Chondrocyte (in vitro differentiated cells): ENCODE measurements around the gene TIPARP. TPM values are rescaled to one million over a fixed set of nuclear protein-coding genes. Genes with fewer than 3 reads are reported as not detected.

Source experiments
- DNase-seq: peaks from one replicate; pipeline ENCODE4 v3.0.0; 2021; ENCODE audit warnings: mixed read lengths, low spot score
- H3K27ac Mint-ChIP-seq: one replicate; pipeline ENCODE4 v1.8.0; 2021; ENCODE audit warnings: mild to moderate bottlenecking, moderate library complexity, mixed read lengths; ENCODE audit not compliant: unreplicated experiment
- H3K27me3 Mint-ChIP-seq: 2 replicates; pipeline ENCODE4 v1.8.0; 2021; ENCODE audit warnings: low read depth, mixed read lengths
- H3K36me3 Mint-ChIP-seq: 2 replicates; pipeline ENCODE4 v1.8.0; 2021; ENCODE audit warnings: low read depth, mixed read lengths
- H3K4me1 Mint-ChIP-seq: 2 replicates; pipeline ENCODE4 v1.8.0; 2021; ENCODE audit warnings: low read depth, mild to moderate bottlenecking, mixed read lengths
- H3K4me3 Mint-ChIP-seq: one replicate; pipeline ENCODE4 v1.8.0; 2021; ENCODE audit warnings: mild to moderate bottlenecking, moderate library complexity, mixed read lengths; ENCODE audit not compliant: unreplicated experiment
- H3K9me3 Mint-ChIP-seq: 2 replicates; pipeline ENCODE4 v1.8.0; 2021; ENCODE audit warnings: low read depth, mixed read lengths
- total RNA-seq: library from RNA; stranded (reverse); gene quantifications from 3 replicates; pipeline ENCODE4 v1.2.1, GENCODE V29; 2021
- TF ChIP-seq, protein P1 (sequence below): fragments of 200-600 bp; sonication (generic); IDR thresholded peaks from 2 replicates; pipeline ENCODE4 v1.5.0; 2021; ENCODE audit warnings: antibody characterized with exemption, mild to moderate bottlenecking, moderate library complexity

The TIPARP gene
- total RNA-seq, 1 donor from 2014 or later = 65.3 TPM

DNA sequence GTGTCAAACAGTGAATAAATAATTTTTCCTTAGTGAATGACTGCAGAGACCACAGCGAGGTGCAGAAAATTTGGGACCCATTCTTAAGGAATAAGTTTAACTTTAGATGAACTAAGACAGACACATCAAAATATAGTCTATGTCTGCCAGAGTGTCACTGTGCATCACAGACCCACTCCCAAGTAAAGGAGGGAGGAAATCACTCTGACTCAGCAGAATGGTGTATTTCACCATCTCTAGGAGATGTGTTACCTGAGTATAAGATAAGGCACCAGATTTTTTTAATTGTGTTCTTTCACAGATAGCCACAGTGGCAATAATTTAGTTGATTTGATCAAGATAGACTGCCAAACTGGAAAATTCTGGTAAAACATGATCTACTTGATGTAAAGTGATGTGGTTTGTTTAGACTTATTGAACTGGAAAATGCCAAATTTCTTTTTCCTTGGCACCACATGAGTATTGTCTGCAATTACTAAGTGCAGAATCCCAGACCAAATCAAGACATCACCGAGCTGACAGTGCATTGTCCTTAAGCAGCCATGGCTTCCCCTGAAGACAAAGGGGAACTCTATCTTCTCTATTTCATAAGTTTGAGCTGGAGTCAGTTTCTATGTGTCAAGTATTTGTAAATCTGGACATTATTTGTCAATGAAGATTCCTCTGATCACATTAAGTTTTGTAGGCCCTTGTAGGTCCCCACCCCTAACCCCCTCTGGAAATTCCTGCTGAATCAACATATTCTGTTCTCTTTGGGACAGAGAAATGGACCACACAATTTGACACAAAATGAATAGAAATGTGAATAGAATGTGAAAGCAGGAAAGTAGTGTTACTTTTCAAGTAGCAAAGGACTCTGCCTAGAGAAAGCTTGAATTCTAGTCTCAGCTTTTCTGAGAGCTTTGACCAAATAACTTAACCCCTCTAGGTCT lies 47.6 kb downstream of the TIPARP start:
- Mint-ChIP-seq H3K36me3 (peaks cover 14% of the 10 kb centered on the region), H3K4me3 (no peak overlapping the region), H3K27me3 (no peaks in the 10 kb centered on the region), H3K27ac (no peak overlapping the region), H3K4me1 (peaks cover 32% of the 10 kb centered on the region), H3K9me3 (no peaks in the 10 kb centered on the region)
- DNase-seq = no peak
- TF ChIP-seq, protein P1, sequence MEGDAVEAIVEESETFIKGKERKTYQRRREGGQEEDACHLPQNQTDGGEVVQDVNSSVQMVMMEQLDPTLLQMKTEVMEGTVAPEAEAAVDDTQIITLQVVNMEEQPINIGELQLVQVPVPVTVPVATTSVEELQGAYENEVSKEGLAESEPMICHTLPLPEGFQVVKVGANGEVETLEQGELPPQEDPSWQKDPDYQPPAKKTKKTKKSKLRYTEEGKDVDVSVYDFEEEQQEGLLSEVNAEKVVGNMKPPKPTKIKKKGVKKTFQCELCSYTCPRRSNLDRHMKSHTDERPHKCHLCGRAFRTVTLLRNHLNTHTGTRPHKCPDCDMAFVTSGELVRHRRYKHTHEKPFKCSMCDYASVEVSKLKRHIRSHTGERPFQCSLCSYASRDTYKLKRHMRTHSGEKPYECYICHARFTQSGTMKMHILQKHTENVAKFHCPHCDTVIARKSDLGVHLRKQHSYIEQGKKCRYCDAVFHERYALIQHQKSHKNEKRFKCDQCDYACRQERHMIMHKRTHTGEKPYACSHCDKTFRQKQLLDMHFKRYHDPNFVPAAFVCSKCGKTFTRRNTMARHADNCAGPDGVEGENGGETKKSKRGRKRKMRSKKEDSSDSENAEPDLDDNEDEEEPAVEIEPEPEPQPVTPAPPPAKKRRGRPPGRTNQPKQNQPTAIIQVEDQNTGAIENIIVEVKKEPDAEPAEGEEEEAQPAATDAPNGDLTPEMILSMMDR = no peak

DNA sequence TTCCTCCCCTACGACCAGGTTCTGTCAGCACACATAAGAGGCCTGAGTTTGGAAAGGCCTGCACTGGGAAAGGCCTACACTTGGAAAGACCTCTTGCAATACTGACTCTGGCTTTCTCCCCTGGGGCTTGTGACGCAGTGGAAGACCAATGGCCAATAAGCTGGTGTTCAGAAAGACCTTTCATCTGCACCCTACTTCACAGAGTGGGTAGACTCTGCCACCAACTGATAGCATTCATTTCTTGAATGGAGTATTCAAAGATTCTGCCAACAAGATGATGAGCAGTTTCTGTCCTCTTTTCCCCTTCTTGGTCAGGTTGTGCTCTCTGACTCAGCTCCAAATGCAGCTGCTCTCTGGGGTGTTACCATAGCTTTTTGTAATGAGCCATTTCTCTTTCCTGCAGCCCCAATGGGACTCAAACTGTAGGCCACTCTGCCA lies 48.8 kb downstream of the TIPARP start:
- Mint-ChIP-seq H3K27me3 (no peaks in the 10 kb centered on the region), H3K4me3 (no peak overlapping the region), H3K9me3 (no peaks in the 10 kb centered on the region), H3K4me1 (peaks cover 38% of the 10 kb centered on the region), H3K36me3 (peaks cover 14% of the 10 kb centered on the region), H3K27ac (peak overlapping the region; percentile 4)
- TF ChIP-seq, protein P1 = no peak
- no peak for DNase-seq

DNA sequence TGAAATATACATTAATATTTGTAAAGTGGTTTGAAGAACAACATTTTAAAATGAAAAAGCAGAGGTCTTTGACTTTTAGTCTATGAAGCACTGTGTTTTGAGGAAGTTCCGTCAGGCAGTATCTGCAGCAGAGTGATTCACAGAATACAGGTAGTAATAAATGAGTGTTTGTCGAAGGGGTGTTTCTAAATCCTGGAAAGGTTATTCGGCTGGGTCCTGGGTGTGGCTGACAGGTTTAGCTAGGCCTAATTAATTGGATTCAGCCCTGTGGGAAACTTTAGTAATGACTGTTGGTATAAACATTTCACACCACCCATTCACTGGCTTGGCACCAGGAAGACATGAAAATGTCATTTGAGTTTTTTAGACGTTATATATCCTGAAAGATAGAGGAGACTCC lies 51.3 kb downstream of the TIPARP start:
- TF ChIP-seq, protein P1 = no peak
- no peaks in the 10 kb centered on the region for H3K9me3 Mint-ChIP-seq
- H3K4me1 Mint-ChIP-seq = peaks cover 32% of the 10 kb centered on the region
- no peak overlapping the region for H3K4me3 Mint-ChIP-seq
- H3K27me3 Mint-ChIP-seq = no peaks in the 10 kb centered on the region
- no peak overlapping the region for H3K27ac Mint-ChIP-seq
- no peak for DNase-seq
- peaks cover 16% of the 10 kb centered on the region for H3K36me3 Mint-ChIP-seq

DNA sequence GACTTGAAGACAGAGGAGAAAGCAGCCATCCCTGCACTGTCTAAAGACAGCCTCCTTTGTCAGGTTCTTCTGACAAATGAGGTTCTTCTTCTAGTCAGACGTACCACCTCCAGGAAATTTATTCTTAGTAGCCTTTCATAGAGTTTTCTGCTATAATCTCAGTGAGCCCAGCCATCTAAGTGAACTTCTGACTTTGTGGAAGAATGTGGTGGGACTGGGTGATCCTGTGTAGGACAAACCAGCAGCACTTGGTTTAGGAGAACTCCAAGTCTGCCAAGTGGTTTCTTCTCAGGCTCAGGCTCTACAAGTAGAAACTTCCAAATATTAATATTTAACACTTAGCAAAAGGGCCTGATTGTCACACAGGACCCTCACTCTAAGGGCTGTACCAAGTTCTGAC lies 52.1 kb downstream of the TIPARP start:
- peaks cover 34% of the 10 kb centered on the region for H3K4me1 Mint-ChIP-seq
- peak overlapping the region; percentile 80 for H3K27ac Mint-ChIP-seq
- H3K4me3 Mint-ChIP-seq = no peak overlapping the region

DNA sequence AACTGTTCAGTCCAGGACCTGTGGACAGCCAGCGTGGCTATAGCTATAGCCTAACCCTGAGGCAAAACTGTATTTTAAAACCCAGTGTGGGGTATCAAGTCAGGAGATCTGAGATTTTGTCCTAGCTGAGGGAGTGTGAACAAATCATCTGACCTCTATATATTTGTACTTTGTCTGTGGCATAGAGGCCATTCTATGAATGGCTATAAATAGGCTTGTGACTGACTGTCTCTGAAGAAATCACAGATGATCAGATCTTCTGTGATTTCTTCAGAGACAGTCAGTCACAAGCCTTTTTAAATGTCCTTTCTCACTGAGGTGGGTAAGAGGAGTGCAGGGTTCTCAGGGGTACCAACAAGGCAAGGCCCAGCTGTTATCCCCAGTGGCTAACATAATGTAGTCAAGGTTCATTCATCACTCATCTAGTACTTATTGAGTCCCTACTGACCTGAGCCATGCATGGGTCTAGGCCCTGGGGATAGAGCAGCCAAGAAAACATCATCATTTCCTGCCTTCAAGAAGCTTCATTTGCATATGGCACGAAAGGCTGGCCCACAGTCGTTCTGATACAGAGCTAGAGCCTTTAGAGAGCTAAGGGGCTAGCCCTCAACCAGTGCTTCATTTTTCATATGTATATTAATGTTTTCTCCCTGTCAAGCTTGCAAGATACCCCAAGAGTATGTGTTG lies 53.3 kb downstream of the TIPARP start:
- Mint-ChIP-seq H3K4me3 (no peak overlapping the region), H3K4me1 (peaks cover 42% of the 10 kb centered on the region), H3K27ac (peak overlapping the region; percentile 80)

More for the DNA sequence above, 52.1 kb downstream of the TIPARP start:
- no peak for DNase-seq
- no peaks in the 10 kb centered on the region for H3K9me3 Mint-ChIP-seq
- TF ChIP-seq, protein P1 = no peak
- no peaks in the 10 kb centered on the region for H3K27me3 Mint-ChIP-seq
- peaks cover 16% of the 10 kb centered on the region for H3K36me3 Mint-ChIP-seq

More for the DNA sequence above, 53.3 kb downstream of the TIPARP start:
- Mint-ChIP-seq H3K9me3 (no peaks in the 10 kb centered on the region), H3K27me3 (no peaks in the 10 kb centered on the region), H3K36me3 (peaks cover 16% of the 10 kb centered on the region)
- DNase-seq = no peak
- TF ChIP-seq, protein P1 = no peak
